Keratinocyte (primary cell): ENCODE measurements around the gene LPAR1.

Source experiments
- CTCF ChIP-seq, 3 experiments: IDR thresholded peaks in 1 of 3; conservative IDR thresholded peaks in 1 of 3; optimal IDR thresholded peaks in 1 of 3; 2 replicates in 2 of 3; 3 replicates in 1 of 3; pipeline versions ENCODE3 to v1.5.1; 2011; ENCODE audit warnings: low read length in 3 of 3, mild to moderate bottlenecking in 3 of 3, moderate library complexity in 2 of 3, control low read depth in 1 of 3, inconsistent platforms in 1 of 3; ENCODE audit not compliant: insufficient read depth in 2 of 3; ENCODE audit errors: extremely low read depth in 1 of 3
- EZH2 ChIP-seq: IDR thresholded peaks from one replicate; pipeline ENCODE4 v1.6.1; 2012; ENCODE audit warnings: inconsistent platforms, mild to moderate bottlenecking, low read length, moderate library complexity

- TF ChIP-seq CTCF (optimal IDR thresholded peaks at IDR 0.05 in 1 of 3, IDR thresholded peaks at IDR 0.05 in 1 of 3, conservative IDR thresholded peaks at IDR 0.05 in 1 of 3; ENCODE audit: extremely low read depth in 1 of 3, insufficient read depth in 2 of 3, low read length in 3 of 3) = no peak
- no peak for TF ChIP-seq EZH2
These were observed 1.1 kb upstream of the LPAR1 start for GRCh38 chr9:111039231-111039906.
